ENCODE data around the gene GALNT3.

- TF ChIP-seq, protein P1, sequence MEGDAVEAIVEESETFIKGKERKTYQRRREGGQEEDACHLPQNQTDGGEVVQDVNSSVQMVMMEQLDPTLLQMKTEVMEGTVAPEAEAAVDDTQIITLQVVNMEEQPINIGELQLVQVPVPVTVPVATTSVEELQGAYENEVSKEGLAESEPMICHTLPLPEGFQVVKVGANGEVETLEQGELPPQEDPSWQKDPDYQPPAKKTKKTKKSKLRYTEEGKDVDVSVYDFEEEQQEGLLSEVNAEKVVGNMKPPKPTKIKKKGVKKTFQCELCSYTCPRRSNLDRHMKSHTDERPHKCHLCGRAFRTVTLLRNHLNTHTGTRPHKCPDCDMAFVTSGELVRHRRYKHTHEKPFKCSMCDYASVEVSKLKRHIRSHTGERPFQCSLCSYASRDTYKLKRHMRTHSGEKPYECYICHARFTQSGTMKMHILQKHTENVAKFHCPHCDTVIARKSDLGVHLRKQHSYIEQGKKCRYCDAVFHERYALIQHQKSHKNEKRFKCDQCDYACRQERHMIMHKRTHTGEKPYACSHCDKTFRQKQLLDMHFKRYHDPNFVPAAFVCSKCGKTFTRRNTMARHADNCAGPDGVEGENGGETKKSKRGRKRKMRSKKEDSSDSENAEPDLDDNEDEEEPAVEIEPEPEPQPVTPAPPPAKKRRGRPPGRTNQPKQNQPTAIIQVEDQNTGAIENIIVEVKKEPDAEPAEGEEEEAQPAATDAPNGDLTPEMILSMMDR (IDR thresholded peaks at IDR 0.05; ENCODE audit: borderline replicate concordance, extremely low read depth, low read length, poor library complexity, severe bottlenecking) = no peak
- TF ChIP-seq EZH2 (IDR thresholded peaks at IDR 0.05; ENCODE audit: borderline replicate concordance, low read depth, low read length, severe bottlenecking) = no peak
Observed at GRCh38 chr2:165791421-165792103, 2.5 kb downstream of the GALNT3 start.

All from DND-41 (cell line).